Fibroblast of lung (primary cell): ENCODE data around the gene ITPKC.

Source experiments
- CTCF ChIP-seq, 2 donors: IDR thresholded peaks in 1 of 2; conservative IDR thresholded peaks in 1 of 2; 1 replicate in 1 of 2; 2 replicates in 1 of 2; pipeline ENCODE4 v1.5.1; 2011 to 2012; ENCODE audit warnings: low read length in 2 of 2, control low read depth in 1 of 2, inconsistent platforms in 1 of 2, low read depth in 1 of 2, mild to moderate bottlenecking in 1 of 2
- EZH2 ChIP-seq: IDR thresholded peaks from 2 replicates; pipeline ENCODE4 v1.5.1; 2012; ENCODE audit warnings: low read length, control low read depth, mild to moderate bottlenecking; ENCODE audit errors: missing control alignments

GRCh38 chr19:40719414-40719894 lies 2.5 kb downstream of the ITPKC start:
- TF ChIP-seq CTCF (conservative IDR thresholded peaks at IDR 0.05 in 1 of 2, IDR thresholded peaks at IDR 0.05 in 1 of 2; ENCODE audit: low read depth in 1 of 2, low read length in 2 of 2) = no peak
- no peak for TF ChIP-seq EZH2
